HG03159 (cell line): ENCODE measurements around the gene WNT6.

ENCODE experiments used
- ATAC-seq: cut with Tn5 transposase; IDR thresholded peaks from one replicate; pipeline ENCODE4 v1.9.1; 2021; ENCODE audit warnings: mild to moderate bottlenecking, moderate library complexity; ENCODE audit not compliant: unreplicated experiment

Gene WNT6

DNA sequence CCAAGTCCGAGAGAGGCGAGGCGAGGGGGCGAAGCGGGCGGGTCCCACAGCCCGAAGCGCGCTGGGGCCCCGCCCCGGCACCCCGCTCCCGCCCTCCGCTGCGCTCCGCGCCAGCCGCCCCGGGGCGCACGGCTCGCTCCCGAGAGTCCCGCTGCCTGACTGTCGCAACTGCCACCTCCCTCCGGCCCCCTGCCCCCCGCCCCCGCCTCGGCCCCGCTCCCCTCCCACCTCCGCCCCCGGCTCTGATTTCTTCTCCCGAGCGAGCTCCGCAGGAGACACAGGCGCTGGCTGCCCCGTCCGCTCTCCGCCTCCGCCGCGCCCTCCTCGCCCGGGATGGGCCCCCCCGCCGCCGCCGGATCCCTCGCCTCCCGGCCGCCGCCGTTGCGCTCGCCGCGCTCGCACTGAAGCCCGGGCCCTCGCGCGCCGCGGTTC is at the start of gene WNT6:
WNT6 (plus strand) TSS at position 250 of the 432 bp plus-strand sequence. CDS start 233 bp downstream, outside the sequence.
- ATAC-seq: no peak

DNA sequence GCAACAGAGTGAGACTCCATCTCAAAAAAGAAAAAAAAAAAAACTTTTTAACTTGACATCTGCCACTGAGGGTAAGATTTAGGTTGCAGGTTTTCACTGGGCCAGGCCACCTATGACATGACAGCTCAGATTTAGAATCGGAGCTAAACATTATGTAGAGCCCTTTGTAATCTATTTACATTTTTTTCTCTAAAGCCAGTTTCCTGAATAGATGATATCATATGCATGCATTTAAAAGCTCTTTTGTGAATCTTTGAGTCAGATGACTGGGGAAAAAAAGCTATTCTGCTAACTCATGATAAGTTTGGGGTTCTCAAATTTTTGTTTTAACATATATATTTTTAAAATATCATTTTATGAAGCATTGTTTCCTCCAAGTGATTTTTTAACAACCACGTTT is 49.3 kb upstream of the WNT6 start:
- no peak for ATAC-seq

DNA sequence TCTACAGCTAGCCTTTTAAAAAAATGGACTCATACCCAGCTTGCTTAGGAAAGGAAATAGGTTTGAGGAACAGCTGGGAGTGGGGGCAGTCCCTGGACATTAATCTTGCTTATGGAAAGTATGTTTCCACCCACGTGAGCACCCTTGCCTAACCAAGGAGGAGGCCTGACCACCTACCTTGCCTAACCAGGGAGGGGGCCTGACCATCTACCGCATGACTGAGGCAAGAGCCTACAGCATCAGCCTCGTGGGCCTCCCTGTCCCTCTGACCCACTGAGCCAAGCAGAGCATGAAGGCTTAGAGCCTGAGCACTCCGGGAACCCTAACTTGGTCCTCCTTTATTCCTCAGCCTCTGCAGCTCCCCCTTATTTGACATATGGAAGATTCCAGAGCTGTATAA is 48.2 kb upstream of the WNT6 start:
- ATAC-seq: no peak

DNA sequence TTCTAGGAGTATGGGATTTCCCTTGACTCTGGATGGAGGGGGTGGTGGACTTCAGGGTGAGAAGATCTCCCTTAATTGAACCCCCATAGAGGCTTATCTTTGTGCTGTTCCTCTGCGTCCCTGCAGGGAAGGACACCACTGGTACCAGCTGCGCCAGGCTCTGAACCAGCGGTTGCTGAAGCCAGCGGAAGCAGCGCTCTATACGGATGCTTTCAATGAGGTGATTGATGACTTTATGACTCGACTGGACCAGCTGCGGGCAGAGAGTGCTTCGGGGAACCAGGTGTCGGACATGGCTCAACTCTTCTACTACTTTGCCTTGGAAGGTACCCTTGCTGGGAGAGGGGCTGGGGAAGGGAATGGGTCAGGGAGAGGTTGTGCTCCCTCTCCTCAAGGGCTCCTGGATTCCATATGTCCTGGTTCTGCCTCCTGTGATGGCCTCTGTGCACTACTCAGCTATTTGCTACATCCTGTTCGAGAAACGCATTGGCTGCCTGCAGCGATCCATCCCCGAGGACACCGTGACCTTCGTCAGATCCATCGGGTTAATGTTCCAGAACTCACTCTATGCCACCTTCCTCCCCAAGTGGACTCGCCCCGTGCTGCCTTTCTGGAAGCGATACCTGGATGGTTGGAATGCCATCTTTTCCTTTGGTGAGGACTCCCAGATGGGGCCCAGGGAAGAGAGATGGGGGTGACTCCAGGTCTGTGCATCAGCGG is 47.3 kb upstream of the WNT6 start:
- ATAC-seq: no peak

DNA sequence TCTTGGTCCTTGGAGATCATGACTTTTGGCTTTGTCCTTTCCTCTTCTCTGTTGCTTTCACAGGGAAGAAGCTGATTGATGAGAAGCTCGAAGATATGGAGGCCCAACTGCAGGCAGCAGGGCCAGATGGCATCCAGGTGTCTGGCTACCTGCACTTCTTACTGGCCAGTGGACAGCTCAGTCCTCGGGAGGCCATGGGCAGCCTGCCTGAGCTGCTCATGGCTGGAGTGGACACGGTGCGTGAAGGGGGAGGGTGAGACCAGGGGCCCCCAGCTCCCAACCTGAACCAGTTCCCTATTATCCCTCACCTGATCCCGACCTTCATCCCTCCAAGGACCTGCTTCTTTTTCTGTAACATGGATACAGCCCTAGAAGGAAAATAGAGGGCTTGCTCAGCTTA is 46.7 kb upstream of the WNT6 start:
- ATAC-seq: no peak

DNA sequence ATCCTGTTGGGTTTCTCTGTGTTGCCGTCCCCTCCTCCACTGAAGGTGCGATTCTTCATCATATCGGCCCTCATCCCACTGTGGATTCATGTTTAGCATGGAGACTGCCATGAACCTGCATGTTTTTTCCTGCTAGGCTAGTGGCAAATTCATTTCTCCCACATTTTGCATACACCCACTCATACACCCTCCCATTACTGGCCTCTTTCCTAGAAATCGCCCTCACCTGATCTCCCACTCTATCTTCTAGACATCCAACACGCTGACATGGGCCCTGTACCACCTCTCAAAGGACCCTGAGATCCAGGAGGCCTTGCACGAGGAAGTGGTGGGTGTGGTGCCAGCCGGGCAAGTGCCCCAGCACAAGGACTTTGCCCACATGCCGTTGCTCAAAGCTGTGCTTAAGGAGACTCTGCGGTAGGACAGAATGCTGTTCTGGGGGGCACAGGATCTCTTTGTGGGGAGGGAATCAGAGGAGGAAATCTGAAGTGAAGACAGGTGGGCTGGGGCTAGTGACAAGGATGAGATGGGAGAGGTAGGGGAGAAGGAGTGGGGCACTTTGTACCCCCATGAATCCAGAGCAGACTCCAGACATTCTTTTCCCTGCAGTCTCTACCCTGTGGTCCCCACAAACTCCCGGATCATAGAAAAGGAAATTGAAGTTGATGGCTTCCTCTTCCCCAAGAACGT is 45.7 kb upstream of the WNT6 start:
- ATAC-seq: no peak

DNA sequence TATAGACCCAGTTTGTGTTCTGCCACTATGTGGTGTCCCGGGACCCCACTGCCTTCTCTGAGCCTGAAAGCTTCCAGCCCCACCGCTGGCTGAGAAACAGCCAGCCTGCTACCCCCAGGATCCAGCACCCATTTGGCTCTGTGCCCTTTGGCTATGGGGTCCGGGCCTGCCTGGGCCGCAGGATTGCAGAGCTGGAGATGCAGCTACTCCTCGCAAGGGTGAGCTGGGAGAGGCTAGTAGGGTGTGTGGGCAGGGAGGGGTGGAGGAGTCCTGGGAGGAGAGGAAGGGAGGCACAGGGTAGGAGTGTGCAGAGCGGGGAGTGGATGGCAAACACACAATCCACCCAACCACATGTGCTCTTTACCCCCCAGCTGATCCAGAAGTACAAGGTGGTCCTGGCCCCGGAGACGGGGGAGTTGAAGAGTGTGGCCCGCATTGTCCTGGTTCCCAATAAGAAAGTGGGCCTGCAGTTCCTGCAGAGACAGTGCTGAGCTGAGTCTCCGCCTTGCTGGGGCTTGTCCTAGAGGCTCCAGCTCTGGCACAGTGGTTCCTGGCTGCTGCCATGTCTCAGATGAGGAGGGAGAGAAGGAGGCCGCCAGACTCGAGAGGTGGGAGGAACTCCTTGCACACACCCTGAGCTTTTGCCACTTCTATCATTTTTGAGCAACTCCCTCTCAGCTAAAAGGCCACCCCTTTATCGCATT is 44.9 kb upstream of the WNT6 start:
- no peak for ATAC-seq

DNA sequence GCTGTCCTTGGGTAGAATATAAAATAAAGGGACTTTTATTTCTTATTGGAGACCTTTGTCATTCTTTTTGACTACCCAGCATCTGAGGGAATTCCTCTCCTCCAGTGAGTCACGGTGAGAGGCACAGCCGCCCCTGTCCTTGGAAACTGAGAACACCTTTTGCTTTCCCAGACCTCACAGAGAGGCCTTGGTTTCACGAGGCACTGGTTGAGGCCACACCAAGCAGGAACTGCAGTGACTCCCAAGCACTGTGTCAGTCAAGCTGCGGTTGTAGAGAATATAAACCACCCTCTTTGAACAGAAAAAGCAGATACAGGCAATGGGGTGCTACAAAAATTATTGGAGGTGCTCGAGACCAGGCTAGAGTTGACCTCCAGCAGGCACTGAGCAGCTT is 44.4 kb upstream of the WNT6 start:
- no peak for ATAC-seq

DNA sequence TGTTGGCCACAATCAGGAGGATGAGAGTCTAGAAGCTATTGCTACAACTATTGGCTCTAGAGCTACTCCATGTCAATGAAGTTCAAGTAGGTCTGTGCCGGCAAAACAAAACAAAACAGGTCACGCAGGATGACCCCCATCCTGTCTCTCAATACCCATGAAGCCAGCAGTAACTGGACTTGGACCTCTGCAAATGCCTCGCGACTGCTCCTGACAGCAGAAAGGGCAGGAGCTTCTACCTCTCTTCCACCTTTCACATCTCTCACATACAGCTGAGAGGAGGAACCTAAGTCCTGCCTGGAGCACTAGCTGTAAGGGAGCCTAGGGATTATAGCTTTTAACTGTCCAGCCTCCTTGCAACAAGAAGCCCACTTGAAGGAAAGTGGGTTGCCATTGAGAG is 44.0 kb upstream of the WNT6 start:
- no peak for ATAC-seq

DNA sequence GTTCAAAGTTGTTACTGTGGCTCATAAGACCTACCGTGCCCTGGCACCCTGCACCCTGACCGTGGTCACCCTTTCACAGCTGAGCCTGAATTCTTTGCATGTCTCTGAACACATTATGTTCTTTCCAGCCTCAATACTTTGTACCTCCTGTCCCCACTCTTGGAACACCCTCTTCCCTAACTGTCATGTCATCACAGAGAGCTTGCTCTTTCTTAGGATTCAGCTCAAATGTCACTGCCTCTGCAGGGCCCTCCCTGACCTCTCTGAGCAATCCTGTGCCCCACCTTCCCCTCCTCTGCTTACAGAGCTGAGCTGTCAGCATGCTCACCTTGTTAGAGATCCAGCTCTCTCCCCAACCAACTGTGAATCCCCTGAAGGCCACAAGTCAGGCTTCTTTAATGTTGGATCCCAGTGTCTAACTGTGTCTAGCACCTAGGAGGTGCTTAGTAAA is 43.0 kb upstream of the WNT6 start:
- no peak for ATAC-seq

DNA sequence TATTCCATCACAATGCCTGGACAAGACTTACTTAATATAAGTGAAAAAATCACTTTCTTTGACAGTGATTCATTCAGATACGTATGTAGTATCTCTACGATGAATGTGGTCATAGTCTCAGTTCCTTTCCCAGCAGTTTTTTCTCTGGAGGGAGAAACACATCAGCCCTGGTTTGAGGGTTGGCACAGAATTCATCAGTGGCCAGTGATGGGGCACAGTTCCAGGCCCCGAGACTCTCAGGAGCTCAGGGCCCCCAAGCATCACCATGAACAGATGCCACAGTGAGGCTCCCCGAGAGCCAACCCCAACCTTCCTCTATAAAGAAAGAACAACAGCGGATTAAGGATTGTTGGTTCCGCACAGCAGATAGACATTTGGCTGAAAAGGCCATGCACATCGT is 40.5 kb upstream of the WNT6 start:
- no peak for ATAC-seq

DNA sequence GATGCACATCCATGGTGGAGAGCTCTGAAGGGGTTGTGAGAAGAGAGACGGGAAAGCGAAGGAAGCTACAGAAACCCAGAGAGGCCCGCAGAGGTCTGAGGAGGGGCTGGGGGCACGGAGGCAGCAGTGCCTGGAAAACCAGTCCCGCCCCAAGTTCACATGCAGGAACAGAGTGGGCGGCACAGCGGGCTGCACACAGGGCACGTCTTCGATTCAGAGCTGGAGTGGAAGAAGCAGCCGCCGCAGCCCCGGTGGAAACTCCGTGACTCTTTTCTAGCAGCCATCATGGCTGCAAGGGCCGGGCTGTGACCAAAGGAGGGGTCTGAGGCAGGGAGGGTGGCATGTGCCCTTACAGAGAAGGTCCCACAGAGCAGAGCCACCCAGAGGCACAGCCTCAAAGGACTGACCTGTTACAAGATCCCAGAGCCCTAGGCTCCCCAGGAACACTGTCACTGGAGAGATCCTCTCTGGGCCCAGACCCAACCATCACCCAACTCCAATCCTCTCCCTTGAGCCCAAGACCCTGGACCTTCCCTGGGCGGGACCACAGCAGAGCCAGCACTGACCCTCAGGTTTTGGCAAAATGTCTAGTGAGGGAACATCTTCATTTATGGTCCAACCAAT is 38.7 kb upstream of the WNT6 start:
- no peak for ATAC-seq

DNA sequence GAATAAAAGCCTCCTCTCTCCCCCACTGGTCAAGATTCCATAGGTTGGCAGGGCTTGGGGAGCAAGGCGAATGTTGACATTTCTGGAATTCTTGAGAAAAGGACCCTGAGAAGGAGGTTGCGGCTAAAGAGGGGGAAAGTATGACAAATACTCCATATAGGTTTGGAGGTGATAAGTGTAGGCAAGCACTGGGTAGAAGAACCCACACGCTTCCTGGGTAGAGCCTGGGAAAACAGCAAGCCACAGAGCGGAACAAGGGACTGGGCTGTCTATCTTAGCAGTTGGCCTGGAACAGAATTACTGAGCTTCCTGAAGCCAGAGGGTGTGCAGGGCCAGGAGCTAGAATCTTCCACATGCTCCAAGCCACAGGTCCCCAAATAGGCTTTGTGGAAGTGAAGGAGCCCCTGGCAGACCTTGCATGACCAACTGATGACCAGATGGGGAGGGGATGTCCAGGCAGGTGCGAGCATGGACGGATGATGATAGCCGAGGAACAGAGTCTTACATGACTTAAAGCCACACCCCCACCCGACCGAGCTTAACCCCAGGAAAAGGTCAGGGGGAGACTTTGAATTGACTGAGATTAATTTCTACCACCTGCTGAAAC is 37.9 kb upstream of the WNT6 start:
- no peak for ATAC-seq

DNA sequence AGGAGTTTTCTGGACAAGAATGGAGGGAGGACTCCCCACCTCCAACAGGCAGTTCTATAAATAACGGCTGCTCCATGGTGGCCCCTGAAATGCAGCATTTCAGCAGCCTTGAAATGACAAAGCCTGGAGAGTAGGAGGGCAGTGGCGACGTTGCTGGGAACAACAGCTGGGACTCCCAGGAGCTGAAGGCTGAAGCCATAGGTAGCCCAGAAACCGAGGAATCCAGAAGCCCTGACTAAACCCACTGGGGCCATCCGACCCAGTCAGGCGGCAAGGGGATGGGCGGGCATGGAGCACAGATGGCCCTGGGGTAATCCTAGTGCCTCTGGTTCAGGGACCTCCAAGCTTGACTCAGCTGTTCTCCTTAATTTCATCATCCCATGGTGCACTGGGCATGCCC is 37.0 kb upstream of the WNT6 start:
- ATAC-seq: no peak

DNA sequence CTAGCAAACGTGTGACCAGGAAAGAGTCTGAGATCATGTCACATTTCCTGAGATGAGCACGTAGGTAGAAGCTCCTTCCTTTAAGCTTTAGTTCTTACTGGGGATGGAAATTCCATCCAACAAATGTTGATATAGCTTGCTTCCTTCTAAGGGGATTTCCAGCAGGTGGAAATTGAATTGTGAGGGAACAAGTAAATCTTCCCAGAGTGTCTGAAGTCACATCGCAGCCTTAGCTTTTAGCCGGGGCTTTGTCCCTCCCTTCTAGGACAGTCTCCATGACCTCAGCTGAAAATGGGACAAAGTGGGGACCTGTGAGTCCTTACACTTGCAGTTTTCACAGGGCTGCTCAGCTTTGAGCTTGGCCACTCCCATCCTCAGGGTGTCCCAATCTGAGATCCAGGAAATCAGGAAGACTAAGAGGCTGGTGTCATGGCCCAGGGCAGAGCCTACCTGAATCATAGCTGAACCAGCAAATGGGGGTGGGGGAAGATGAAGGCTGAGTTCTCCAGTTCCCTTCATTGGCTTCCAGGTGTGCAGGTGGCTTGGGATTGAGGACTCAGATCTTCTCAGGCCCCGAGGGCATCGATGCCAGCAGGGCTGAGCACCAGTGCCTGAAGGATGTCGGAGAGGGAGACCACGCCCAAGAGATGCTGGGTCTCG is 36.3 kb upstream of the WNT6 start:
- ATAC-seq: no peak

DNA sequence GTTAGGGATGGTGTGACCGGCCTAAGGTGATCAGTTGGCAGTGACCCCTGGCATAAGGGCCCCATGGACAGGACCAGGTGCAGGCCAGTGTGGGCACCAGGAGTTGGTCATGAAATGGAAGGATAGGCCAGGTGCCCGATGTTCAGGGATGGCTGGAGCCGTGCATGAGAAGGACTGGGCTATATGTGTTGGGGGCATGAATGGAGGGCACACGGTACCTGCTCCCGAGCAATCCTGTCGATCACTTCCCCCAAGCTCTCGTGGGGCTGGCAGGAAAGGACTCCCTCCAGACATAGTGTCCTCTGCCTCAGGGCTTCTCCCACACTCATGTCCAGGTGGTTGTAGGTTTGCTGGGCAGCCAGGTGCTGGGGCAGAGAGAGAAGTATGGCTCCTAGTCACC is 35.6 kb upstream of the WNT6 start:
- no peak for ATAC-seq

DNA sequence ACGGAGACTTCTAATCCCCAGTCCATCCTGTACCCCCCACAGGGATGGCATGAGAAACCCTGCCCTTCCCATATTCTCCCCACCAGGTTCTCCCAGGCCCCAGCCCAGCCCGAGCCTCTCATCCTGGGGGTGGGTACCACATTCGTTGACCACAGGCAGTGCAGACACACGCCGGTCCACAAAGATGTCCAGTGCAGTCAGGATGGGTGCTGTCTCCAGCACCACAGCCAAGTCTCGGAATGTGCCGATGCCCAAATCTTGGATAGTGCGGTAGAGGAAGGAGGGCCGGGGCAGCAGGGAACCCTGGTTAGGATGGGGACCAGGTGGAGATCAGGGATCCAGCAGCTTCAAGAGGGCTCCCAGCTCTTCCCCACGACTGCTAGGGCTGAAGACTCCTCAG is 32.8 kb upstream of the WNT6 start:
- ATAC-seq: no peak

DNA sequence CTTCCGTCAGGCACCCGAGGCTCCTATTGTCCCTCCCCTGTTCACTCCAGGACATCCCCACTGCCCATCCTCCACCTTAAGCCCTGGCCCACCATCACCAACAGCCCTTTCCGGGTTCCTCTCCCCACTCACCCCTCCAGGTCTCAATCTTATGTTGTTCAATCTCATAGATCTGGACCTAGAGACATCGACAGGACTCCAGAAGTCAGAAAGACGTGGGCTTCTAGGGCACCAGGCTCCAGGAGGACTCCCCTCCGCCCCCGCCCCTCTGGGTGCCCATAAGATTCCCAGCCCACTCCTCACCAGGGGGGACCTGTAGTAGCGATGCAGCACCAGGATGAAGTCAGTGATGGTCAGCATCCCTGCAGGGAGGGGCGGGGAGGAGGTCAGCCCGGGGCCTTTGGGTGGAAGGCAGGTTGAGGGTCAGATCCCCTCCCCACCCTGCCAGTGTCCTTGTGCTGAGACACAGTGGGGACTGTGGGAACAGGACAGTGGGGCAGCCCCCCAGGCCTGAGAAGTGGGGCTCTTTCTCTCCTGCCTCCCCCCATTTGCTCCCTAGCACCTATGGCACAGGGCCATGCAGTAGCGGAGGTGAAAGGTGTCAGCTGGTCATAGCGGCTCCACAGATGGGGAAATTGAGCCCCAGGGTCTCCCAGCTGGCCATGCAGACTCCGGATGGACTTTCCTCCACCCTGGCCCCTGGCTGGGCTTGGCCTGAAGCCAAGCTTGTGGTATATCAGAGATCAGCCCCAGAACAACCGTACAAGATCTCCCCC is 31.7 kb upstream of the WNT6 start:
- no peak for ATAC-seq

DNA sequence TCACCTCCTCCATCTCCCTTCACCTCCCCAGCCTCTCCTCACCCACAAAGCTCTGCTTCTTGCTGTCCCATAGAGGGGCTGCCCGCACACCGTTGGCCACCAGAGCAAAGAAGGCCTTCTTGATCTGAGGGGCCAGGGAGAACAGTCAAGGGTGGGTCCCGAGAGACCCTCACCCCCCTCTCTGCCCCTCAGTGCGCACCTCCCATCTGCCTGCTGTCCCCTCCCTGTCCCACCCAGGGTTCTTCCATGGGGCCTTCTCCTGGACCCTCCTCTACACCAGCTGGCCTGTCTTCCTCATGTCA is 31.2 kb upstream of the WNT6 start:
- no peak for ATAC-seq

DNA sequence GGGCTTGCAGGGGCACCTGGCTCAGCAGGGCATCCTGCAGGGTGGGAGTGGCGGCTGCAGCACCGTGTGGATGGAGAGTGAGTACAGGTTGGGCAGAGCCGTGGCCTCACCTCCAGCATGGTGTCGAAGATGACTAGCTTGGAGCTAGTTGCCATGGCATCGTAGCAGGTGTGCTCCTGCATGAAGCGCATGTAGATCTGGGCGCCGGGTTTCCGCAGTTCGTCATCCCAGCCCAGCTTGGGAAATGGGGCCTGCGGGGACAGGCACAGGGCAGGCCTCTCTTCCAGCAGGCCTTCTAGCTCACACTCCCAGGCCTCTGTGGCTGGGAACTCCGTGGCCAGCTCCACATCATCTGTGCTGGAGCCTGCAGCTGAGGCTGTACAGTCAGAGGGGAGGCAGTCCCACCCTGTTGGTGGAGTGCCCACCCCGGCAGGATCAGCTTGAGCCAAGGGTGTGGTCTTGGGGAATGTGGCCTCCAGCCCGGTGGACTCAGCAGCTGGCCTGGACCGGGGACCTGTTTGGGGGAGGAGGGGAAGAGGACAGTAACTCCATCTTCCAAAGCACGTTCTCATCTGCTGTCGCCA is 29.6 kb upstream of the WNT6 start:
- no peak for ATAC-seq
